Activated T-helper 2 cell treated with anti-CD3 and anti-CD28 coated beads, Interferon-gamma antibody, Interleukin-2, Interleukin-4, amounts not matched to agents 10 μg/mL and 5 μg/mL and 100 μg/mL, durations not matched to agents 14 hours and 24 hours and 36 hours (primary cell): ENCODE data around the gene TSTD2. TPM values are rescaled to one million over a fixed set of nuclear protein-coding genes. Genes with fewer than 3 reads are reported as not detected.
"Not testable (repeated sequence)": the region's sequence is repeated elsewhere in the genome, so short reads cannot be mapped to it uniquely, and the experiment has no call there.

Experiments used
- DNase-seq: peaks from one replicate; pipeline ENCODE4 v3.0.0; 2021; ENCODE audit warnings: low spot score
- H3K27ac Mint-ChIP-seq: one replicate; pipeline ENCODE4 v1.8.0; 2021; ENCODE audit warnings: mixed read lengths
- H3K27me3 Mint-ChIP-seq: one replicate; pipeline ENCODE4 v1.8.0; 2021; ENCODE audit warnings: low read depth, mixed read lengths
- H3K36me3 Mint-ChIP-seq: one replicate; pipeline ENCODE4 v1.8.0; 2021; ENCODE audit warnings: low read depth, mixed read lengths
- H3K4me1 Mint-ChIP-seq: one replicate; pipeline ENCODE4 v1.8.0; 2021; ENCODE audit warnings: low read depth, mixed read lengths
- H3K4me3 Mint-ChIP-seq: one replicate; pipeline ENCODE4 v1.8.0; 2021; ENCODE audit warnings: low read depth, mild to moderate bottlenecking, moderate library complexity, mixed read lengths
- H3K9me3 Mint-ChIP-seq: one replicate; pipeline ENCODE4 v1.8.0; 2021; ENCODE audit warnings: mixed read lengths
- intact Hi-C: fragments of 100-400 bp; cut with micrococcal nuclease; formaldehyde crosslinking; loops from one replicate; pipeline ENCODE4 v1.15.1; 2023
- total RNA-seq: library from RNA; stranded (reverse); gene quantifications from 2 replicates; pipeline ENCODE4 v1.2.3, GENCODE V29; 2022

TSTD2 gene
- total RNA-seq, 1 donor from 2014 or later, result 19.4 TPM

- no peak overlapping the region for H3K27ac Mint-ChIP-seq
- H3K9me3 Mint-ChIP-seq, result no peaks in the 10 kb centered on the region
- peaks cover 3% of the 10 kb centered on the region for H3K27me3 Mint-ChIP-seq
- H3K36me3 Mint-ChIP-seq, result peaks cover 31% of the 10 kb centered on the region
- H3K4me3 Mint-ChIP-seq, result no peak overlapping the region
- H3K4me1 Mint-ChIP-seq, result peaks cover 3% of the 10 kb centered on the region
- peak; percentile 64 for DNase-seq
- intact Hi-C loops, result loop anchor here (1.0 to 10.0 kb wide), 3 partner anchors 130 to 744 kb away; partner anchors contain the start of gene ZNF782
These were observed 34.5 kb downstream of the TSTD2 start for GRCh38 chr9:97598461-97599288.

GRCh38 chr9:97596906-97597305, 36.3 kb downstream of the TSTD2 start:
- no peak overlapping the region for H3K4me3 Mint-ChIP-seq
- intact Hi-C loops, result loop anchor here (10.0 kb wide), 1 partner anchor 742 kb away; the partner anchor contains the start of gene ZNF782
- H3K36me3 Mint-ChIP-seq, result peaks cover 18% of the 10 kb centered on the region
- H3K4me1 Mint-ChIP-seq, result peaks cover 3% of the 10 kb centered on the region
- DNase-seq, result no peak
- no peaks in the 10 kb centered on the region for H3K9me3 Mint-ChIP-seq
- peaks cover 3% of the 10 kb centered on the region for H3K27me3 Mint-ChIP-seq
- H3K27ac Mint-ChIP-seq, result no peak overlapping the region

DNA sequence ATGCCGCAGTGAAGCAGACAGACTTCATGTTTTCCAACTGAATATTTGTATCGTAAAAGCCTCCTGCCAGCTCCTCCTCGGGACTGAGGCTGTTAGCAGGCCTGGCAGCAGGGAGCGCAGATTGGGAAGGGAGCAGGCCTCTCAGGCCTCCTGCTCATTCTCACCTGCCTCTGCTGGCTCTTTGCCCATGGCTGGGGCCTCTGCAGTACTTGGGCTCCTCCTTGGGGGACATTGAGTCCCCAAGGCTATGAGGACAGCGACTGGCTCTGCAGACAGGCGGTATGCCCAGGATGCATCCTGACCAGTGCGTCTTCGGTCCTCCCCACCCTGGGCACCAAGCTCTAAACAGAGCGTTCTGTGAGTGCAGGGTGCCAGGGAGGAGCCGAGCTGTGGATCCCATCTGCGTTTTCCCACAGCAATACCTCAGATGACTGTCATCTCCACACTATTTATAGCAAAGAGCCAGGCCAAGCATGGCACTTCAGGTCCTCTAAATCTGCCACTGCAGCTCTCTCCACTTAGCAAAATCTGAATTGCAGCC, 38.7 kb downstream of the TSTD2 start:
- Mint-ChIP-seq H3K4me3 (no peak overlapping the region), H3K36me3 (no peaks in the 10 kb centered on the region), H3K27ac (no peak overlapping the region), H3K27me3 (peaks cover 5% of the 10 kb centered on the region), H3K9me3 (no peaks in the 10 kb centered on the region), H3K4me1 (peaks cover 3% of the 10 kb centered on the region)
- intact Hi-C loops, result loop anchor here (10.0 kb wide), 1 partner anchor 740 kb away; the partner anchor contains the start of gene ZNF782
- DNase-seq, result no peak

DNA sequence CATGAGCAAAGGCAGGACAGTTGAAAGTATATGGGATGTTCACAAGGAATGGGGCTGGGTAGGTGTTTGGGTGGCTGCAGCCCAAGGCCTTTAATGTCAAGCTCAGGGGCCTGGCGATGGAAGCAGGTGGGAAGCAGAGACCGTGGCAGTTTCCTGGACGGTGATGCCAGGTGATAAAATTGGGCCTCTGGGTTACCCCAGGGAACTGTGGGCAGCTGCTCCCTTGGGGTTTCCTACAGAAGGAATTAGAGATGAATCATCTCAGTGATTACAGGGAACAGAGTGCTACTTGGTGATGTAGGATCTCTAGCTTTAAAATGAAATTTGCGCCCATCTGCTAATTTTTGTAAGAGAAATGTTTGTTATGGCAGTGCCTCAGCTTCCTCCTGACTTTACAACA, 39.2 kb downstream of the TSTD2 start:
- no peak for DNase-seq
- H3K9me3 Mint-ChIP-seq, result no peaks in the 10 kb centered on the region
- H3K27me3 Mint-ChIP-seq, result peaks cover 5% of the 10 kb centered on the region
- no peaks in the 10 kb centered on the region for H3K36me3 Mint-ChIP-seq
- H3K4me1 Mint-ChIP-seq, result peaks cover 3% of the 10 kb centered on the region
- intact Hi-C loops, result loop anchor here (10.0 kb wide), 1 partner anchor 739 kb away; the partner anchor contains the start of gene ZNF782
- no peak overlapping the region for H3K4me3 Mint-ChIP-seq
- no peak overlapping the region for H3K27ac Mint-ChIP-seq

- Mint-ChIP-seq H3K27me3 (peaks cover 5% of the 10 kb centered on the region), H3K27ac (no peak overlapping the region), H3K36me3 (no peaks in the 10 kb centered on the region), H3K4me3 (no peak overlapping the region), H3K9me3 (peaks cover 4% of the 10 kb centered on the region), H3K4me1 (no peaks in the 10 kb centered on the region)
- DNase-seq, result no peak
- intact Hi-C loops, result loop anchor here (10.0 kb wide), 1 partner anchor 737 kb away; the partner anchor contains the start of gene ZNF782
These were observed 41.0 kb downstream of the TSTD2 start for GRCh38 chr9:97592126-97592525.

DNA sequence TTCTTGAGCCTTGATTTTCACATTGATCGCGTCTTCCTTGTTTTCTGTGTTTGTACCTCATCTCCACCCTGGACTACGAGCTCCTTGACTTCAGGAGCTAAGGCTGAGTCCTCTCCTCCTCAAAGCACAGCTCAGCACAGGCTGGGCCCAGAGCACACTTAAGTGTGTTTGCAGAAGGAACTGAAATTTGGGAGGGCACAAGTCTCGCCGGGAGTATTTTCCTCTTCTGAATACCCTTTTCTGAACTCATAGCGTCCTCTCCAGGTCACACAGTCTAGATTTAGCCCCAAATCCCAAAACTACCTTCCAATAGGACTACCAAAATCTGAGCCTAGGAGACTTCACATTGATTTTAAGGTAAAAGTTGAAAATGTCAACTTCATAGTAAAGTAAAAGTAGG, 41.6 kb downstream of the TSTD2 start:
- H3K36me3 Mint-ChIP-seq, result no peaks in the 10 kb centered on the region
- intact Hi-C loops, result loop anchor here (10.0 kb wide), 1 partner anchor 737 kb away; the partner anchor contains the start of gene ZNF782
- H3K27ac Mint-ChIP-seq, result no peak overlapping the region

DNA sequence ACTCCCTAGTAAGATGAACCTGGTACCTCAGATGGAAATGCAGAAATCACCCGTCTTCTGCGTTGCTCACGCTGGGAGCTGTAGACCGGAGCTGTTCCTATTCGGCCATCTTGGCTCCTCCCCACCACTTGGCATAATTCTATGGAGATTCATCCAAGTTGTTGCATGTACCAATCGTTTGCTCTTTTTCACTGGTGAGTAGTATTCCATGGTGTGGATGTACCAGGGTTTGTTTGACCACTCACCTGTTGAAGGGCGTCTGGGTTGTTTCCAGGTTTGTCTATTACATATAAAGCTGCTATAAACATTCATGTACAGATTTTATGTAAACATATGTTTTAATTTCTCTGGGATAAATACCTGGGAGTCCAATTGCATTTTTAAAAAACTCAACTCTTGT, 46.3 kb downstream of the TSTD2 start:
- intact Hi-C loops, H3K4me1 Mint-ChIP-seq, H3K27me3 Mint-ChIP-seq, H3K27ac Mint-ChIP-seq, H3K9me3 Mint-ChIP-seq, H3K4me3 Mint-ChIP-seq, H3K36me3 Mint-ChIP-seq, DNase-seq: not testable (repeated sequence)

More for the DNA sequence above, 41.6 kb downstream of the TSTD2 start:
- no peaks in the 10 kb centered on the region for H3K4me1 Mint-ChIP-seq
- H3K9me3 Mint-ChIP-seq, result peaks cover 4% of the 10 kb centered on the region
- no peak overlapping the region for H3K4me3 Mint-ChIP-seq
- DNase-seq, result no peak
- H3K27me3 Mint-ChIP-seq, result peaks cover 2% of the 10 kb centered on the region

DNA sequence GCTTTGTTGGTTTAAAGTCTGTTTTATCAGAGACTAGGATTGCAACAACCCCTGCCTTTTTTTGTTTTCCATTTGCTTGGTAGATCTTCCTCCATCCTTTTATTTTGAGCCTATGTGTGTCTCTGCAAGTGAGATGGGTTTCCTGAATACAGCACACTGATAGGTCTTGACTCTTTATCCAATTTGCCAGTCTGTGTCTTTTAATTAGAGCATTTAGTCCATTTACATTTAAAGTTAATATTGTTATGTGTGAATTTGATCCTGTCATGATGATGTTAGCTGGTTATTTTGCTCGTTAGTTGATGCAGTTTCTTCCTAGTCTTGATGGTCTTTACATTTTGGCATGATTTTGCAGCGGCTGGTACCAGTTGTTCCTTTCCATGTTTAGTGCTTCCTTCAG, 48.4 kb downstream of the TSTD2 start:
- intact Hi-C loops, H3K27me3 Mint-ChIP-seq, H3K4me3 Mint-ChIP-seq, H3K4me1 Mint-ChIP-seq, H3K36me3 Mint-ChIP-seq, H3K9me3 Mint-ChIP-seq, DNase-seq, H3K27ac Mint-ChIP-seq: not testable (repeated sequence)

- DNase-seq, H3K4me1 Mint-ChIP-seq, H3K9me3 Mint-ChIP-seq, H3K36me3 Mint-ChIP-seq, H3K4me3 Mint-ChIP-seq, intact Hi-C loops, H3K27me3 Mint-ChIP-seq, H3K27ac Mint-ChIP-seq: not testable (repeated sequence)
These were observed 51.6 kb downstream of the TSTD2 start for GRCh38 chr9:97581590-97581989.

- DNase-seq, result no peak
- Mint-ChIP-seq H3K9me3 (no peaks in the 10 kb centered on the region), H3K36me3 (no peaks in the 10 kb centered on the region), H3K4me3 (no peak overlapping the region), H3K4me1 (peaks cover 4% of the 10 kb centered on the region), H3K27me3 (no peaks in the 10 kb centered on the region), H3K27ac (no peak overlapping the region)
- intact Hi-C loops, result no loop called here
These were observed 53.3 kb downstream of the TSTD2 start for GRCh38 chr9:97579914-97580313.

- Mint-ChIP-seq H3K36me3 (no peaks in the 10 kb centered on the region), H3K27me3 (no peaks in the 10 kb centered on the region), H3K4me3 (no peak overlapping the region), H3K9me3 (no peaks in the 10 kb centered on the region), H3K27ac (no peak overlapping the region), H3K4me1 (peaks cover 4% of the 10 kb centered on the region)
- intact Hi-C loops, result no loop called here
- DNase-seq, result no peak
These were observed 54.3 kb downstream of the TSTD2 start for GRCh38 chr9:97578846-97579245.

DNA sequence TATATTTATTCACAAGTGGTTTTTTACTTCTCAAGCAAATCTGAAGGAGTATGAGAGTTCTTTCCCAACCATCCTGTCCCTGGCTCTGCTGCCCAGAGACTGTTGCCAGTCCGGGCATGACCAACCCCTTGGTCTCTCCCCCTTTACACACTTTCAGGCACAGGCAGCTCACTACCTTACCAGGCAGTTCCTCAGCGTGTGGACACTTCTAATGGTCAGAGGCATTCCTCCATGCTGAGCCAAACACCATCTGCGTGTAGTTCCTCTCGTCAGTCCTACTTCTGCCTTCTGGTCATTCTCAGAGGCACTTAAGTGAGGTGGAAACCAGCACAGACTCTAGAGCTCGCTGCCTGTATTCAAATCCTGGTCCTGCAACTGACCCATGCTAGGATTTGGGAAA, 56.1 kb downstream of the TSTD2 start:
- Mint-ChIP-seq H3K36me3 (no peaks in the 10 kb centered on the region), H3K27me3 (no peaks in the 10 kb centered on the region), H3K27ac (no peak overlapping the region), H3K4me1 (peaks cover 4% of the 10 kb centered on the region), H3K9me3 (no peaks in the 10 kb centered on the region), H3K4me3 (no peak overlapping the region)
- DNase-seq, result no peak
- intact Hi-C loops, result no loop called here

- Mint-ChIP-seq H3K9me3 (no peaks in the 10 kb centered on the region), H3K27ac (no peak overlapping the region), H3K36me3 (no peaks in the 10 kb centered on the region), H3K4me3 (no peak overlapping the region), H3K27me3 (no peaks in the 10 kb centered on the region), H3K4me1 (peaks cover 4% of the 10 kb centered on the region)
- intact Hi-C loops, result no loop called here
- no peak for DNase-seq
These were observed 57.4 kb downstream of the TSTD2 start for GRCh38 chr9:97575673-97576200.
